Smooth muscle cell of the umbilical artery (primary cell): Measurements from ENCODE around the gene HIRA. TPM values are rescaled to one million over a fixed set of nuclear protein-coding genes. Genes with fewer than 3 reads are reported as not detected.

Source experiments
- total RNA-seq: library from RNA; depleted of rRNA; stranded (reverse); fragments of >200 nt; gene quantifications from 2 replicates; pipeline ENCODE4 v1.2.3, GENCODE V29; 2014

The HIRA gene
- total RNA-seq = 20.8 and 34.2 TPM in 2 replicates

GRCh38 chr22:19431649-19432132, at the start of gene HIRA:
Gene HIRA, minus strand, starts transcription at chr22:19431733. Its CDS starts 257 bp downstream, at chr22:19431476.

GRCh38 chr22:19479355-19480172, 48.0 kb upstream of the HIRA start, which contains the start of gene CDC45:
Gene CDC45, plus strand, starts transcription at chr22:19479920. Its CDS starts 49 bp downstream, at chr22:19479969.

GRCh38 chr22:19478901-19479354, 47.4 kb upstream of the HIRA start, which contains the start of gene UFD1:
Gene UFD1, minus strand, starts transcription at chr22:19479193. Its CDS starts 108 bp downstream, at chr22:19479085.

GRCh38 chr22:19447330-19448075, 16.0 kb upstream of the HIRA start, which contains the start of gene C22orf39:
Gene C22orf39, minus strand, starts transcription at chr22:19447711. Its CDS starts 23 bp downstream, at chr22:19447688.

GRCh38 chr22:19432133-19432851, 759 bp upstream of the HIRA start, which contains the start of gene MRPL40:
Gene MRPL40, plus strand, starts transcription at chr22:19432545. Its CDS starts 10 bp downstream, at chr22:19432555.

GRCh38 chr22:19291580-19292457, 139.7 kb downstream of the HIRA start, which contains the start of gene CLTCL1:
Gene CLTCL1, minus strand, starts transcription at chr22:19291719. Its CDS starts 78 bp downstream, at chr22:19291641.

Other genes with a start within 250 kb of the HIRA start
- gene CLTCL1, start 140.0 kb downstream of the HIRA start, total RNA-seq = 34.4 TPM in 2 replicates
- 26.3 and 29.7 TPM in 2 replicates for gene MRPL40, start 812 bp upstream of the HIRA start, total RNA-seq
- gene C22orf39, start 16.0 kb upstream of the HIRA start, total RNA-seq = 15.1 and 15.7 TPM in 2 replicates
- gene UFD1, start 47.5 kb upstream of the HIRA start, total RNA-seq = 49.0 and 57.0 TPM in 2 replicates
- 1.2 and 12.0 TPM in 2 replicates for gene CDC45, start 48.2 kb upstream of the HIRA start, total RNA-seq
- 0.74 and 0.89 TPM in 2 replicates for gene CLDN5, start 92.7 kb upstream of the HIRA start, total RNA-seq